GM18505 (cell line): ENCODE data around the gene CORIN.
"Not testable (repeated sequence)": the region's sequence is repeated elsewhere in the genome, so short reads cannot be mapped to it uniquely, and the experiment has no call there.

ENCODE experiments used
- ATAC-seq: cut with Tn5 transposase; IDR thresholded peaks from one replicate; pipeline ENCODE4 v1.9.1; 2021; ENCODE audit not compliant: unreplicated experiment
- POLR2A ChIP-seq: IDR thresholded peaks from 4 replicates; pipeline ENCODE4 v1.6.1; 2011; ENCODE audit warnings: borderline replicate concordance; ENCODE audit not compliant: insufficient read depth, insufficient read length; ENCODE audit errors: extremely low read depth

Gene CORIN

GRCh38 chr4:47572981-47573380 is 264.9 kb downstream of the CORIN start:
- TF ChIP-seq POLR2A = no peak
- ATAC-seq = no peak

- ATAC-seq = no peak
- TF ChIP-seq POLR2A = no peak
Observed at GRCh38 chr4:47570816-47571215, 267.1 kb downstream of the CORIN start.

GRCh38 chr4:47567511-47567910 is 270.4 kb downstream of the CORIN start:
- no peak for TF ChIP-seq POLR2A
- ATAC-seq = no peak

GRCh38 chr4:47566969-47567368 is 270.9 kb downstream of the CORIN start:
- no peak for ATAC-seq
- TF ChIP-seq POLR2A = no peak

GRCh38 chr4:47566566-47566965 is 271.3 kb downstream of the CORIN start:
- TF ChIP-seq POLR2A = no peak
- ATAC-seq = no peak

DNA sequence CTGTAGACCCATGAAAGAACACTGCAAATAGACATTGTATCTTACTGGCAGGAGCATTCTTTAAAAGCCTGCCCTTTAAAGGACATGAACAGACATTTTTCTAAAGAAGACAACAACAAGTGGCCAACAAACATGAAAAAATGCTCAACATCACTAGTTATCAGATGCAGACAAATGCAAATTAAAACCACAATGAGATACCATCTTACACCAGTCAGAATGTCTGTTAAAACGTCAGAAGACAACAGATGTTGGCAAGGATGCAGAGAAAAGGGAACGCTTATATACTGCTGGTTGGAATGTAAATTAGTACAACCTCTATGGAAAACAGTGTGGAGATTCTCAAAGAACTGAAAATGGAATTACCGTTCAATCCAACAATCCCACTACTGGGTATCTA is 275.6 kb downstream of the CORIN start:
- no peak for TF ChIP-seq POLR2A
- no peak for ATAC-seq

DNA sequence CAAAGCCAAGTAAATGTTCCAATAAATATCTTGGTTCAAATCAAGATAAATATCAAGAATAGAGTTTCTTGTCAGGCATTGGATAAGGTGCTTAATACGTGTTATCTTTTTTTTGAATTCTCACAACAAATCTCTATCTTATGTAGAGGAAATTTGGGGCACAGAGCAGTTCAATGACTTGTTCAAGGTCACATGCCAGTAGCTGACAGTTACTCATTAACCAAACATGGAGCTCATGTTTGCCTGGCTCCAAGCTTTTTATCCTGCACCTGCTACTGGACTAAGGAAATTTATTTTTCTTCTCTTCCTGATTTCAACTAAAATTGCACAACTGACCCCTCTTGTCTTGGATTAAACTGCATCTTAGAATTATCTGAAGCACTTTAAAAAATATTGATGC is 276.5 kb downstream of the CORIN start:
- ATAC-seq = no peak
- no peak for TF ChIP-seq POLR2A

DNA sequence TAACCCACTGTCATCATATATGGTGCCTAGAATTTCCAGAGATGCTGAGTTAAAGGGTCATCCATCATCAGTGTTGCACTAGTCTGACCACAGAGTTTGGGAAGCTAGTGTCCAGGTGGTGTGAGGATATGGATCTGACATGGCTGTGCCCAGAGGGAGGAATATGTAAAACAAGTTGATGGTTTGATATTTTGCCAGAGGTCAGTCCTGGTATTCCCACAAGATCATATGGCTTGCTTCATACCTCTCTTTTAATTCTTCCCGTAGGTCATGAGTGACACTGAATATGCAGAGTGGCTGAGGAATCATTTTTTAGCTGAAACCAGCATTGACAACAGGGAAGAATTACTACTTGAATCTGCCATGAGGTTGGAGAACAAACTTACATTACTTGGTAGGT is 277.2 kb downstream of the CORIN start:
- no peak for TF ChIP-seq POLR2A
- no peak for ATAC-seq

DNA sequence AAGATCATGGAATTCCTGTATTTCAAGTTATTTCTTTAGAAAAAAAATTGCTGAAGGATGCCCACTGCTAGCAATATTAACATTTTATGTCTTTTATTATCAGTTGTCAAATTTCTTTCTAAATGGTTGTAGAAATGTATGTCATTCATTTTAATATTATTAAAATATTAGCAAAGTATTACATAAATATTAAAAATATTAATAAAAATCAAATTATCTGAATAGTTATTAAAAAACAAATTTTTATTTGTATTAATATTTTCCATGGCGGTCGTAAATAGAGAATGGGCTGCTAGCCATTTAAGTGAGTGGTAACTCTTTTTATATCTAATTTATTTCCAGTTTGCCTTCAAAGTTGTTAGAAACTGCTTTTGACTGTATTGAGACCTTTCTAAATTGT is 280.6 kb downstream of the CORIN start:
- ATAC-seq = no peak
- no peak for TF ChIP-seq POLR2A

DNA sequence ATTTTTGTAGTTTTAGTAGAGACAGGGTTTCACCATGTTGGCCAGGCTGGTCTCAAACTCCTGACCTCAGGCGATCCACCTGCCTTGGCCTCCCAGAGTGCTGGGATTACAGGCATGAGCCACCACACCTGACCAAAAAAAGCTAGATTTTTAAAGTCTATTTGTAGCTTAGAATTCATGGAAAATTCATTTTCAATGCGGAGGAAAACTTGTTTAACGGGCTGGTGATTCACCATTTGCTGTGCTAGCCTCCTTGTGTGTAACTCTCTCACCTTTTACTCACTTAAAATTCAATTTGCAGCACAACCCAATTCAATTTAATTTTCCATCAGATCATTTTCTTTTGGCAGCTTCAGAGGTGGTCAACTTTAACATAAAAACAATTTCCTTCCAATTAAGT is 281.9 kb downstream of the CORIN start:
- not testable (repeated sequence) for ATAC-seq

DNA sequence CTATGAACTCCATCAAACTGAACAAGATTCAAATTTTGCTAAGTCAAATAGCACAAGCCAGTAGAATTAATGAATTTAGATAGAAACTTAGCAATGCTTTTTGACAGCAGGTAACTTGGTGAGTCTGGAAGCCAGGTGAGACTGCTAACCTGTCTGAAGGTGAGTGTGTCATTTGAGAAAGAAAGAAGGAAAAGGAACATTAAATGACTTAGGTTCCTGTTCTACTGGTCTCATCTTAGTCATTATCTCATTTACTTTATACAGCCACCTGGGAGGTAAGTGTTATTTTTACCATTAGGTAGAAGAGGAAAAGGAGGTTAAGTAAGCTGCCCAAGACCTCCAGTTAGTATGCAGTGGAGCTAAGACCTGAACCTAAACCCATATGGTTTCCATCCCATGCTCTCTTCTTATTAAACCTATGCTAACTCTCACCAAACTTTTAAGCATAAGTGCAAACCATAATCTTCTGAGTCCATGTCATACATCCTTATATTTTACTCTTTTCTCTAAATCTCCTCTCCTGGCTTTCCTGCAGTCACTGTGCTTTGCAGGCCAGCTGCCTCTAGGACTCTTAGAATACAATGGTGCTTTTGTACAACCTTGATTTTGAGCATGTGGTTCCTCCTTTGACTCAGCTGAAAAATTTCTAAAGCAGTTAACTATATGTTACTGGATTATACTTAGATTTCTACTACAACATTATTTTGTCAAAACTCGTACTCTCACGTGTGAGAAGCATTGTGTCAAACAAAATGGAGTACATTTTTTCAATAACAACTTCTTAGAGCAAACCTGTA is 284.3 kb downstream of the CORIN start:
- no peak for ATAC-seq

GRCh38 chr4:47551682-47552081 is 286.2 kb downstream of the CORIN start:
- TF ChIP-seq POLR2A = no peak
- ATAC-seq = no peak

More for the DNA sequence above, 284.3 kb downstream of the CORIN start:
- TF ChIP-seq POLR2A = no peak

GRCh38 chr4:47550899-47551548 is 286.8 kb downstream of the CORIN start:
- no peak for ATAC-seq
- no peak for TF ChIP-seq POLR2A

- ATAC-seq = not testable (repeated sequence)
Observed at GRCh38 chr4:47550357-47550756, 287.5 kb downstream of the CORIN start.
